ENCODE data around the gene CDC25A. TPM values are rescaled to one million over a fixed set of nuclear protein-coding genes. Genes with fewer than 3 reads are reported as not detected.

Gene CDC25A
- total RNA-seq, 1 donor from 2014 or later = 1.8 TPM

- CTCF ChIA-PET = no interaction called here
- Mint-ChIP-seq H3K36me3 (ENCODE audit: low read depth) (no peaks in the 10 kb centered on the region), H3K4me1 (no peaks in the 10 kb centered on the region), H3K9me3 (no peaks in the 10 kb centered on the region), H3K27me3 (no peaks in the 10 kb centered on the region), H3K4me3 (no peak overlapping the region), H3K27ac (no peak overlapping the region)
- no peak for DNase-seq
- intact Hi-C loops (cut with micrococcal nuclease) = no loop called here
- TF ChIP-seq CTCF (IDR thresholded peaks at IDR 0.05) = no peak
- POLR2A ChIA-PET = no interaction called here
- no peak for ATAC-seq (ENCODE audit: low read depth)
Measured at GRCh38 chr3:48208076-48208475, 19.9 kb upstream of the CDC25A start.

- no peaks in the 10 kb centered on the region for H3K4me1 Mint-ChIP-seq
- H3K36me3 Mint-ChIP-seq (ENCODE audit: low read depth) = no peaks in the 10 kb centered on the region
- TF ChIP-seq CTCF (IDR thresholded peaks at IDR 0.05) = no peak
- H3K9me3 Mint-ChIP-seq = no peaks in the 10 kb centered on the region
- no peak overlapping the region for H3K4me3 Mint-ChIP-seq
- ATAC-seq (ENCODE audit: low read depth) = no peak
- H3K27ac Mint-ChIP-seq = no peak overlapping the region
- intact Hi-C loops (cut with micrococcal nuclease) = no loop called here
- POLR2A ChIA-PET = no interaction called here
- no peaks in the 10 kb centered on the region for H3K27me3 Mint-ChIP-seq
- DNase-seq = no peak
- CTCF ChIA-PET = interaction anchor here (0.6 kb wide), 1 partner anchor 299 kb away, joined by 4 read pairs; no protein-coding TSS in a partner anchor
Measured at GRCh38 chr3:48202632-48203031, 14.4 kb upstream of the CDC25A start.

- ATAC-seq (ENCODE audit: low read depth) = no peak
Measured at GRCh38 chr3:48199117-48199516, 10.9 kb upstream of the CDC25A start.

GRCh38 chr3:48196611-48197010, 8.4 kb upstream of the CDC25A start:
- POLR2A ChIA-PET = no interaction called here
- H3K4me3 Mint-ChIP-seq = no peak overlapping the region
- no peak overlapping the region for H3K27ac Mint-ChIP-seq
- ATAC-seq (ENCODE audit: low read depth) (no peak), DNase-seq (no peak)
- peaks cover 4% of the 10 kb centered on the region for H3K4me1 Mint-ChIP-seq
- no peaks in the 10 kb centered on the region for H3K36me3 Mint-ChIP-seq (ENCODE audit: low read depth)
- intact Hi-C loops (cut with micrococcal nuclease) = no loop called here
- H3K27me3 Mint-ChIP-seq = no peaks in the 10 kb centered on the region
- CTCF ChIA-PET = no interaction called here
- no peaks in the 10 kb centered on the region for H3K9me3 Mint-ChIP-seq
- TF ChIP-seq CTCF (IDR thresholded peaks at IDR 0.05) = no peak

More at GRCh38 chr3:48199117-48199516, 10.9 kb upstream of the CDC25A start:
- H3K4me1 Mint-ChIP-seq = peaks cover 3% of the 10 kb centered on the region
- H3K27me3 Mint-ChIP-seq = no peaks in the 10 kb centered on the region
- no peak for TF ChIP-seq CTCF (IDR thresholded peaks at IDR 0.05)
- no peak overlapping the region for H3K4me3 Mint-ChIP-seq
- intact Hi-C loops (cut with micrococcal nuclease) = no loop called here
- no peak for DNase-seq
- CTCF ChIA-PET = no interaction called here
- H3K27ac Mint-ChIP-seq = no peak overlapping the region
- H3K9me3 Mint-ChIP-seq = no peaks in the 10 kb centered on the region
- POLR2A ChIA-PET = no interaction called here
- H3K36me3 Mint-ChIP-seq (ENCODE audit: low read depth) = no peaks in the 10 kb centered on the region

- no peak for TF ChIP-seq CTCF (IDR thresholded peaks at IDR 0.05)
- Mint-ChIP-seq H3K27me3 (no peaks in the 10 kb centered on the region), H3K4me3 (no peak overlapping the region), H3K4me1 (peaks cover 4% of the 10 kb centered on the region), H3K36me3 (ENCODE audit: low read depth) (no peaks in the 10 kb centered on the region), H3K27ac (no peak overlapping the region), H3K9me3 (no peaks in the 10 kb centered on the region)
- ChIA-PET CTCF (interaction anchor here (0.8 to 1.3 kb wide), 4 partner anchors 32 to 206 kb away, joined by 3 to 9 read pairs (median 4); no protein-coding TSS in a partner anchor), POLR2A (interaction anchor here (1.1 kb wide), 1 partner anchor 47 kb away, joined by 3 read pairs; no protein-coding TSS in a partner anchor)
- DNase-seq (no peak), ATAC-seq (ENCODE audit: low read depth) (peak; percentile 50)
- intact Hi-C loops (cut with micrococcal nuclease) = loop anchor here (1.0 kb wide), 1 partner anchor 47 kb away; the partner anchor contains the start of gene ZNF589
Measured at GRCh38 chr3:48194446-48195071, 6.3 kb upstream of the CDC25A start.

Measured in activated B cell treated with CpG ODN at 0.5 μM for 24 hours (primary cell).